C4-2B (cell line): Measurements from ENCODE around the gene COMMD1.

ENCODE experiments used
- H3K27ac ChIP-seq: fragments of 450-650 bp; 2 replicates; pipeline ENCODE4 v1.5.1; 2017
- ZFX ChIP-seq: fragments of 450-650 bp; IDR thresholded peaks from 2 replicates; pipeline ENCODE4 v1.6.1; 2017
- TF ChIP-seq, protein P1 (sequence below): fragments of 450-650 bp; conservative IDR thresholded peaks from 2 replicates; pipeline ENCODE4 v1.5.1; 2017; ENCODE audit warnings: mild to moderate bottlenecking

Gene COMMD1

GRCh38 chr2:62091471-62091870 is 186.0 kb downstream of the COMMD1 start:
- TF ChIP-seq, protein P1, sequence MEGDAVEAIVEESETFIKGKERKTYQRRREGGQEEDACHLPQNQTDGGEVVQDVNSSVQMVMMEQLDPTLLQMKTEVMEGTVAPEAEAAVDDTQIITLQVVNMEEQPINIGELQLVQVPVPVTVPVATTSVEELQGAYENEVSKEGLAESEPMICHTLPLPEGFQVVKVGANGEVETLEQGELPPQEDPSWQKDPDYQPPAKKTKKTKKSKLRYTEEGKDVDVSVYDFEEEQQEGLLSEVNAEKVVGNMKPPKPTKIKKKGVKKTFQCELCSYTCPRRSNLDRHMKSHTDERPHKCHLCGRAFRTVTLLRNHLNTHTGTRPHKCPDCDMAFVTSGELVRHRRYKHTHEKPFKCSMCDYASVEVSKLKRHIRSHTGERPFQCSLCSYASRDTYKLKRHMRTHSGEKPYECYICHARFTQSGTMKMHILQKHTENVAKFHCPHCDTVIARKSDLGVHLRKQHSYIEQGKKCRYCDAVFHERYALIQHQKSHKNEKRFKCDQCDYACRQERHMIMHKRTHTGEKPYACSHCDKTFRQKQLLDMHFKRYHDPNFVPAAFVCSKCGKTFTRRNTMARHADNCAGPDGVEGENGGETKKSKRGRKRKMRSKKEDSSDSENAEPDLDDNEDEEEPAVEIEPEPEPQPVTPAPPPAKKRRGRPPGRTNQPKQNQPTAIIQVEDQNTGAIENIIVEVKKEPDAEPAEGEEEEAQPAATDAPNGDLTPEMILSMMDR: no peak
- no peak for TF ChIP-seq ZFX
- no peak overlapping the region for H3K27ac ChIP-seq

GRCh38 chr2:62099050-62099449 is 193.6 kb downstream of the COMMD1 start:
- no peak overlapping the region for H3K27ac ChIP-seq
- TF ChIP-seq ZFX: no peak
- TF ChIP-seq, protein P1: no peak

- TF ChIP-seq, protein P1: no peak
- no peak for TF ChIP-seq ZFX
- no peak overlapping the region for H3K27ac ChIP-seq
Observed at GRCh38 chr2:62099523-62100175, 194.2 kb downstream of the COMMD1 start.

GRCh38 chr2:62101886-62102285 is 196.4 kb downstream of the COMMD1 start:
- no peak overlapping the region for H3K27ac ChIP-seq
- TF ChIP-seq, protein P1: no peak
- no peak for TF ChIP-seq ZFX

DNA sequence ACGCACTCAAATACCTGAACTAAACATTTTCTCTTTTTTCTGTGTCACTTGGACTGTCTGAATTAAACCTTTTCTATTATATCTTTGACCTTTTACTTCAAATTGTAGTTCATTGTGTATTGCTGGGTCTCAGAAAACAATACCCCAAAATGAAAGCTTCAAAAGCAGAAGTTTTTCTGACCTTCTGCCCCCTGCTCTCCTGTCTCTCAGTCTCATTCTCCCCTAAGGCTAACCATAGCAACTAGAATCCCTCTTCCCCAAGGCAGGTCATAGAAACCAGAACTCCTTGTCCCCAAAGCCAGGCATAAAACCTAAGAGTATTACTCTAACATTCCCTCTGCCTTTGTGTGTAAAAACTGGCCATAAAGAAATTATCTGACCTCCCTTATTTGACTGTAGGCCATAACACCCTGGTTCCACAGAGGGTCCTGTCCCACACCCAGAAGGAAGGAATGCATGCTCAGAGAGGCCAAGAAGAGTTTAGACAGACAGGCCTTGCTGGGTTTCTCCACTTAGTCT is 197.0 kb downstream of the COMMD1 start:
- TF ChIP-seq, protein P1: no peak
- no peak for TF ChIP-seq ZFX
- no peak overlapping the region for H3K27ac ChIP-seq

DNA sequence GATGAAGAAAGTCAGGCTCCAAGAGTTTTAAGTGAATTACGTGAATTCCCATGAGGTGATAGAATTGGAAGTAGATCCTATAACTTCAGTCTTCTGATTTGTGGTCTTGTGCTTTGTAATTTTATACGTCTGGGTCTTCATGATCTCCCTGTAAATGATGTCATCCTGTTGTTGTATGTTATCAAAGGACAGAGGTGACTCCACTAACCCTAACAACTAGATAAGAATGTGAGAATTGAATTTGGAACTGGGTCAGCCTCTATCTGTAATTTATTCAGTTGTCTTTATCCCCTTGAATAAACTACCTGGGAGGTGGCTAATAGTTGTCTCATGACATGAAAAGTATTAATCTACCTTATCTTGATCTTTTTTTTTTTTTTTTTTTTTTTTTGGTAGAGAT is 204.1 kb downstream of the COMMD1 start:
- H3K27ac ChIP-seq: no peak overlapping the region
- TF ChIP-seq, protein P1: no peak
- TF ChIP-seq ZFX: no peak

GRCh38 chr2:62110415-62111025 is 205.0 kb downstream of the COMMD1 start:
- H3K27ac ChIP-seq: no peak overlapping the region
- TF ChIP-seq ZFX: no peak
- TF ChIP-seq, protein P1: no peak
